ENCODE results near the gene TM9SF3.

DNA sequence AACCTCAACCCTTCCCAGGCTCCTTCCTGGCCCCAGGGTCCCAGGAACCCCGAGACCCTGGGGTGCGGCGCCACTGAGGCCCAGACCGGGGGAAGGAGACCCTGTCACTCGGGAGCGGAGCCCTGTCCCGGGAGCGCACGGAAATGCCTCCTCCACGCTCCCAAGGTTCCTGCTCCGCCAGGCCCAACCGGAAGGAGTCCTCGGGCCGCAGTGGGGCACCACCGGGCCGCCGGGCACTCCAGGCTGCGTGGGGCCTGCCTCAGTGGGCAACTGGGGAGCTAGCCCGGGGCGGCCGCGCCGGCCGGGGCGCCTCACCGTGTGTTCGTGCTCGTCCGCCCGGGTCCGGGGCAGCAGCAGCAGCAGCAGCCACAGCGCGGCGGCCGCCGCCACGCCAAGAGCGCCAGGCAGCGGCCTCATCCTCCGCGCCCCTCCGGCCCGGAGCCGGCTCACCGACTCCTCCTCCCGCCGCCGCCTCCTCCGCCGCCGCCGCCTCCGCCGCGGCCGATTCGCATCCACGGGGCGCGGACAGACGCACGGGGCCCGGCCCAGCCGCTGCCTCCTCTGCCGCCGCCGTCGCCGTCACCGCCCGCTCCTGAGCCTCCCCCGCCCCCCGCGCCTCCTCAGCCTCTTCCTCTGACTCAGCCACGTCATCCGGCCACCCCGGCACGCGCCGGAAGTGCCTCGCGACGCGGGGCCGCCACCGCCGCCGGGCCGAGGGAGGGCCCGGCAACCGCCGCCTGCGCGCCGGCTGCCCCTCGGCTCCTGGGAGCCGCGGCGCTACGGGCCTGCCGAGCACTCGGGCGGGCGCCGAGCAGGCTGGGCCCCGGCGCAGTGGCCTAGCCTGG lies at the start of gene TM9SF3:
- TF ChIP-seq, protein P1, sequence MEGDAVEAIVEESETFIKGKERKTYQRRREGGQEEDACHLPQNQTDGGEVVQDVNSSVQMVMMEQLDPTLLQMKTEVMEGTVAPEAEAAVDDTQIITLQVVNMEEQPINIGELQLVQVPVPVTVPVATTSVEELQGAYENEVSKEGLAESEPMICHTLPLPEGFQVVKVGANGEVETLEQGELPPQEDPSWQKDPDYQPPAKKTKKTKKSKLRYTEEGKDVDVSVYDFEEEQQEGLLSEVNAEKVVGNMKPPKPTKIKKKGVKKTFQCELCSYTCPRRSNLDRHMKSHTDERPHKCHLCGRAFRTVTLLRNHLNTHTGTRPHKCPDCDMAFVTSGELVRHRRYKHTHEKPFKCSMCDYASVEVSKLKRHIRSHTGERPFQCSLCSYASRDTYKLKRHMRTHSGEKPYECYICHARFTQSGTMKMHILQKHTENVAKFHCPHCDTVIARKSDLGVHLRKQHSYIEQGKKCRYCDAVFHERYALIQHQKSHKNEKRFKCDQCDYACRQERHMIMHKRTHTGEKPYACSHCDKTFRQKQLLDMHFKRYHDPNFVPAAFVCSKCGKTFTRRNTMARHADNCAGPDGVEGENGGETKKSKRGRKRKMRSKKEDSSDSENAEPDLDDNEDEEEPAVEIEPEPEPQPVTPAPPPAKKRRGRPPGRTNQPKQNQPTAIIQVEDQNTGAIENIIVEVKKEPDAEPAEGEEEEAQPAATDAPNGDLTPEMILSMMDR (IDR thresholded peaks at IDR 0.05; ENCODE audit: low read length) = no peak
- no peak for TF ChIP-seq EZH2 (IDR thresholded peaks at IDR 0.05; ENCODE audit: borderline replicate concordance, low read length)
